Astrocyte (in vitro differentiated cells and primary cell): ENCODE measurements around the gene EXD3.

ENCODE experiments used
- CTCF ChIP-seq: IDR thresholded peaks from 2 replicates; pipeline ENCODE4 v1.5.1; 2011; ENCODE audit warnings: low read depth, mild to moderate bottlenecking, inconsistent platforms, low read length, moderate library complexity; ENCODE audit not compliant: insufficient read depth
- EZH2 ChIP-seq: IDR thresholded peaks from 2 replicates; pipeline ENCODE4 v1.6.1; 2012; ENCODE audit warnings: mild to moderate bottlenecking, low read length, inconsistent platforms; ENCODE audit not compliant: insufficient read depth

- TF ChIP-seq CTCF (no peak), EZH2 (no peak)
These were observed 57.9 kb downstream of the EXD3 start for GRCh38 chr9:137365056-137365455.
